NCI-H345 treated with DMSO at 0.1 percent for 48 hours (cell line): Measurements from ENCODE around the gene SKI.

Experiments
- DNase-seq: peaks from one replicate; lab custom pipeline; 2025; ENCODE audit not compliant: unreplicated experiment; lab: John Stamatoyannopoulos, UW

SKI gene

DNA sequence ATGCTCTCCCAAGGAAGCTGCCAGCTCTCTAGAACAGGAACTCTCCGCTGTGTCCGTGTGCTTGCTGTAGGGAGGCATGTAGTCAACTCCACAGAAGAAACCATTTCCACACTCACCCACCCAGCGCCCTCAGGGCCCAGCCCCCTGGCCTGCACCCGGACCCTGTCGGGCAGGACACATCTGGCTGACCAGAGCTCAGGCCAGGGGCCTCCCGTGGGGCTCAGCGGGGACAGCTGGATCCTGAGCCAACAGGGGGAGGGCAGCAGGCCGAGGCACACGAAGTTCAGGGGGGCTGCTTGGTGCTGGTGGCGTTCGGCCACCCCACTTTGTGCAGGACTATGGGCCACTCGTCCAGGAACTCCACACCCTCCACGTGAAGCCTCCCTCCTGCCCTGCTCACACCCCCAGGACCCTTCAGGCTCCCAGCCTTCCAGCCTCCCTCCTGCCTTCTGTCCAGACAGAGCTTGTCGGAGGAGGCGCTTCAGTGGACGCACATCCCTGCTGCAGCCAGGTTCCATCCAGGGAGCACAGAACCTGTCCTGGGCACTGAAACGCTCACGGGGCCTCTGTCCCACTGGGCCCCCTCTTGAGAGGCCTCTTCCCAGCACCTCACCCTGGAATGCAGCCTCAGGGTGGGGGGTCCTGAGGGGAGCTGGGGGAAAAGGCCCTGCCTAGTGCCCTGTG is 18.6 kb upstream of the SKI start:
- DNase-seq: no peak

DNA sequence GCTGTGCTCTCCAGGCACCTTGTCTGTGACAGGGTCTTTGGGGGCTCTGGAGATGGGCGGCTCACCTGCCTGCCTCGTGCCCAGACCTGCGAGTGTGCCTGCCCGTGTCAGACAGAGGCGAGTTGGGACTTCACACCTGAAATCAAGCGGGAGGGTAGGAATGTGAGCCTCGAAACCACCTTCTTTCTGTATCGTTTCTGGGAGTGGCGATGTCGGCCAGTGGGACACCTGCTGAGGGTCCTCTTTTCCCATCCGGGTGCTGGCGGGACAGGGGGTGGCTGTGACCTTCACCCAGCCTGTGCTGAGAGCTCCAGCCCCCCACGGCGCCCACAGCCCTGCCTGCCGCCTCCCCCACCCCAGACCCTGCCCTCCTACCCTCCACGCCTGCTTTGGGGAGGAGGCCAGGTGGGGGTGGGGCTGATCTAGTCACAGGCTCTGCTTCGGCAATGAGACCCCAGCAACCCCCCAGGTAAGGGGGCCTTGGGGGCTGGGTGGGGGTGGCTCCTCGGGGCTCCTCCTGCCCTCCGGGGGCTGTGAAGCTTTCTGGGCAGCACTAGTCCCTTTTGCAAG is 17.9 kb upstream of the SKI start:
- no peak for DNase-seq

DNA sequence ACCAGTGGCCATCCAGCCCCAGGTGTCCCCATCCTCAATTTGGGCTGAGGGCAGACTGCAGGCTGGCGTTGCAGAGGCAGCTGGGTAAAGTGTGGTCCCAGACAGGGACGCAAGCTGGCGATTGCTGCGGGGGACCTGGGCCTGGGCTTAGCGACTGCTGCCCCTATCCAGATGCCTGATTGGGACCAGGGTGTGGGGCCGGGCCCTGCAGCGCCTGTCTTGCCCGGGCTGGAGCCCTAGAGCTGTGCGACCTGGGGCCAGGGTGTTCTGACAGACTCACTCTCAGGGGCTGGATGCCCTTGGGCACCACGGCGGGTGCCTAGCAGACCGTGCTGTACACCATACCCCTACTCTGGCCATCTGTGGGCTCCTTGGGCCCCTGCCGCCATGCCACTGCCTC is 17.3 kb upstream of the SKI start:
- no peak for DNase-seq

DNA sequence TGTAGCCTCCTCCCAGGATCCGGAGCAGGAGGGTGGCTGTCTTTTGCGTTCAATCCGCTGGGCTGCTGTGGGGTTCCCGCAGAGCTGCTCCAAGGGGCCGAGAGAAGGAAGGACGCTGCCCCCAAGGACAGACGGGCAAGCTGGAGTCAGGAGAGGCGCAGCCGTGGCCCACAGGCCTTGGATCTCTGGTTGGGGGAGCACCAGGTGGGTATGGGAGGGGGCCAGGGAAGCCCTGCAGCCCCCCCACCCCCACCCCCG is 15.9 kb upstream of the SKI start:
- DNase-seq: no peak

DNA sequence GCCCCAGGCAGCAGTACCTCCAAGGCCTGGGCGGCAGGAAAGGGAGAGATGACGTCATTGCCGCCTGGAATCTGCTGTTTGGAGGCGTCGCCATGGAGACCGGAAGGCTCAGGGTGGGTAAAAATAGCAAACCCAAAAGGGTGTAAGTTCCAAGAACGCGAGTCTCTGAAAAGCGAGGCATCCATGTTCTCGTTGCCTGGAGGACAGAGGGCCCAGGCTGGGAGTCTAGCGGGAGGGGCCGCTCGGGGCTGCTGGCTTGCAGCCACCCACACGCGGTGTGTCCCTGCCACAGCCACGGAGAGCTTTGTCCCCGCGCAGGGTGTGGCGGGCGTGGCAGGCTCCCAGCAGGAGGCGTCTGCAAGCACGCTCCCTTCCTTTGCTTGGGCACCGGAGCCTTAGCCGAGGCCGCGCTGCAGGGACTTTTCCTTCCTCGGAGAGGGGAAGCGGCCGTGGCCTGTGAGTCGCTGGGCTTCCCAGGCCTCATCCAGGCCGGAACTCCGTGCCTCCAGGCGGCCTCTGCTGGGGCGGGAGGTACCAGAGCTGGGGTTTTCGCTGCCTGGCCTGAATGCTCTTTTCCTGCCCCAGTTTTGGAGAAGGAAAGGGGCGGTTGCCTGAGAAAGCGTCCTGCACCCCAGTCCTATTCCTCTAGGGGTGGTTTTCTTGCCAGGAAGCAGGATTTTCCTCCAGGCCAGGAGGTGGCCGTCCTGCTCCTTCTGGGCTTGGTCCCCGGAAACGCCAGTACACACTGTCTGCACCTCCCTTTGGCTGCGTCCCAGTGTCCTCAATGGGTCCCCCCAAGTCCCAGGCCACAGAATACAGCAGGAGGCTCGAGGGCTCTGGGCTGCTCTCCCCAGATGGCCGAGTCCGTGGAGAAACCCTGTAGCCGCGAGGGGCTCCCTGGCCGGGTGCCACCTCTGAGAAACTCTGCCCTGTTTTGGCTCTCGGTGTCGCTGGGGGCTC is 15.3 kb upstream of the SKI start:
- DNase-seq: no peak

DNA sequence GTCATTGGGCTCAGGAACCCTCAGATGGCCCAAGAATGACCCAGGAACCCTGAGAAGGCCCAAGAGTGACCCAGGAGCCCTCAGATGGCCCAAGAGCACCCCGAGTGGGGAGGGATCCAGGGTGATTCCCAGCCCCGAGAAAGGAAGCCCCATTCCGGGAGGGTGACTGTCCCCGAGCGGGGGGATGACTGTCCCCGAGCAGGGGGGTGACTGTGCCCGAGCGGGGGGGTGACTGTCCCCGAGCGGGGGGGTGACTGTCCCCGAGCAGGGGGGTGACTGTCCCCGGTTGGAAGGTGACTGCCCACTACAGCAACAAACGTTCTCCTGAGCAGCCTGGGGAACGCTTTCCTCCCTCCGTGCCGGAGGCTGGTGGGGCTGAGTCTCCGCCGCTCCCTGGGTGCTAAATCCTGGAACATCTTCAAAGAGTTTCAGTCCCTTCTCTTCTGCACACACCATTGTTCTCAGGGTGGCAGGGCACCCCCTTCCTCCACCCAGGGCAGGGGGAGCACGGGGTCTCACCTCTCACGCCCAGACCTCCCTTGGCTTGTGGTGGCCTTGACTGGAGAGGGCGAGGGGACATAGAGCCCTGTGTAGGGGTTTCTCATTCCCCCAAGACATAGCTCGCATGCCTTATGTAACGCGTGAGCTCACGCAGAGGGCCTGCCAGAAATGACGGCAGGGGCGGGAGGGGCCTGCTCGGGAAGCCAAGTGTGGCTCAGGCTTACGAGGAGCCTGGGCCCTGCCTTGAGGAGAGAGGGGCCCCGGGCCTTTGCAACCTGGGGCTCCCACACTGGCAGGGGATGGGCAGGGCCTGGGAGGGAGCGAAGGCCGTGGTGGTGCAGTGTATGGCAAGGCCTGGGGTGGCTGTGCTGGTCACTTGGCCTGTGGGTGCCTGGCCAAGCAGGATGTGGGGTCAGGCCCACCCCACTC is 14.3 kb upstream of the SKI start:
- DNase-seq: no peak

DNA sequence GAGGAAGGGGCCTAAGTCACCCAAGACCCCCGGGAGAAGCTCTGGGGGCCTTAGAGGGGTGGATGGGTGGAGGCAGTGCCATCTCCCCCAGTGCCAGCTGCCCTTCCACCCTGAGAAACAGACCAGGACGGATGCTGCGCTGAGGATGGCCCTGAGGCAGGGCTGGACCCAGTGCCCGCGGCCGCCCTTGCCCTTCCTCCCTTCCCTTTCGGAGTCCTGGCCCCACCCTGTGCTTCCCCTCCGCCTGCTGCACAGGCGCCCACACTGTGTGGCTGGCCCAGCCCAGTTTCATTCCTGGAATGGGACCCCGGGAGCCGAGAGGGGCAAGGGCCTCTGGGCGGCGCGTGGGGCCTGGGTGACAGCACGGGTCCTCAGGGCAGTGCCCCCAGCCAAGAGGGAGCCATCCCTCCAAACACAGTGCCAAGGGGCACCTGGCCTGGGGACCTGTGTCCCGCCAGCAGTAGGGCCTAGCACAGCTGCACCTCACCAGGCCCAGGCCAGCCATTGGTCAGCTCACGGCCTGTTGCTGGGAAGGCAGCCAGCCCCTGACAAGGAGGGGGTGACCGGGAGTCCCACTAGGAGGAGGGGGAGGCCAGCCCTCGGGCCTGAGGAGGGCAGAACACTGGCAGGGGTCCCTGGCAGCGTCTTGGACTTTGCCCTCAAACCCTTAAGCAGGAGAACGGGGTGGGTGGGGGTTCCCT is 13.4 kb upstream of the SKI start:
- DNase-seq: no peak

DNA sequence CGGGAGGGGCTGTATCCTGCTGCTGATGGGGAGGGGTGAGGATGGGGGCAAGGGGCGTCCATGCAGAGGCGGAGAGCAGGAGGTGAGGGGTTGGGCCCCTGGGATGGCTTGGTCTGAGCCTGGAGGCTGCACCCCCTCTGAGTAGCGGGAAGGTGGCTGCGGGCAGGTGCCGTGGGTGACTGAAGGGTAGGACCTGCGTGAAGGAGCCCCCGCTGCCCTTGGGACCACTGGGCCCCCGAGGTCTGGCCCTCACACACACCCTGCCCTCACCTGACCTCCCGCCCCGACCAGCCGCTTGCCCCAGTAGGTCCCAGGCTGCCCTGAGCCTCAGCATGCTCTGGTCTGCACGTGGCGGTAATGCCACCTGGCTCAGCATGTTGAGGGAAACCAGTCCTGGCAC is 12.8 kb upstream of the SKI start:
- DNase-seq: no peak

DNA sequence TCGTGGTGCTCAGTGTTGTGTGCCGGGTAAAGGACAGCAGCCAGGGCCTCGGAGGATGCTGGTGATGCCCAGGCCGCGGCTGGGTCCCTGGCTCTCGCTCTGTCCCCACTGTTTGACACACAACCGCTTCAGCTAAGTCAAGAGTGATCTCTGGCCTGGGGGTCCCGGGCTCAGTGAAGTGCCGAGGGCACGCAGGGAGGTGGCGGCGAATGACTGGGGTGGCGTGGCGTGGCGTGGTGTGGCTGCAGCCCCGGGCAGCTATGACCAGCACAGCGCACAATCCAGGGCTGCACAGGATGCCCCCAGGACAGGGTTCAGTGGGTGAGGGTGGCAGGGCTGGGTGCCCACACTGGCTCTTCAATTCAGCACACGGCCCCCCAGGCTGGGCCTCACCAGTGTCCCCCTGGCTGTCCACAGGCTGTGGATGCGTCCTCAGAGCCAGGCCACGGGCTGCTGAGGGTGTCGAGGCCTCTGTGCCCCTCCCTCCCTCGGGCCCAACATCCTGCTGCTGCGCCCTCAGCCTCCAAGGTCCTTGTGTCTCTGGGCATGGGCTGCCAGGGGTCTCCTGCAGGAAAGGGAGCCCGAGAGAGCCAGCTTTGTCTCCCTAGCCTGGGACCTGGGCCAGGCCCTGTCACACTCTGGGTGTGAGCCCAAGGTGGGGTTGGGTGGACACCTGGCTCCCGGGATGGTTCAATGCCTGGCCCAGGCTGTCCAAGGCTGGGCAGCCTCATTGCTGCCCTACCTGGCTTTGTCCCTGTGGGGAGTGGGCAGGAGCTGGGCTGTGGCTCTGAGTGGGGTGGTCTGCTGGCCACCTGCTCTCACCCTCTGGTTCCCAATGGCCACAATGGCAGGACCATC is 12.0 kb upstream of the SKI start:
- DNase-seq: no peak

DNA sequence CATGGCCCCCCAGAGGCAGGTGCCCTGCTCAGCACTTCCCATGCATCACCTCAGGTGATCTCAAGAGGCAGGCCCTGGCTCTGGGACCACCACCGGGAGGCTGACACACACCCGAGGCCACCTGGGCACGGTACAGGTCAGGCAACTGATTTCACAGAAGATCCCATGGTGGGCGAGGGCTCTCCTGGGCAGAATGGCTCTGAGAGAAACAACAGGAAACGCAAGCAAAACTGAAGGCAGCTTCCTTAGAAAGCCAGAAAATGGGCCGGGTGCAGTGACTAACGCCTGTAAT is 11.4 kb upstream of the SKI start:
- no peak for DNase-seq

DNA sequence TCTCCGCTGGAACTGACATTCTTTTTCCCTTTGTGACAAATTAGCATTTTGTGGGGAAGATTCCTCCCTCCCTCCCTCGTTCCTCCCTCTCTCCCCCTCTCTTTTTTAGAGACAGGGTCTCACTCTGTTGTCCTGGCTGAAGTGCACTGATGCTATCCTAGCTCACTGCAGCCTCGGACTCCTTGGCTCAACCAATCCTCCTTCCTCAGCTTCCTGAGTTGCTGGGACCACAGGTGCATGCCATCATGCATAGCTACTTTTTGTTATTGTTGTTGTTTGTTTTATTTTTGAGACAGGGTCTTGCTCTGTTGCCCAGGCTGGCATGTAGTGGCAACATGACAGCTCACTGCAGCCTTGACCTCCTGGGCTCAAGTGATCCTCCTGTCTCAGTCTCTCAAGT is 6.8 kb upstream of the SKI start:
- no peak for DNase-seq

DNA sequence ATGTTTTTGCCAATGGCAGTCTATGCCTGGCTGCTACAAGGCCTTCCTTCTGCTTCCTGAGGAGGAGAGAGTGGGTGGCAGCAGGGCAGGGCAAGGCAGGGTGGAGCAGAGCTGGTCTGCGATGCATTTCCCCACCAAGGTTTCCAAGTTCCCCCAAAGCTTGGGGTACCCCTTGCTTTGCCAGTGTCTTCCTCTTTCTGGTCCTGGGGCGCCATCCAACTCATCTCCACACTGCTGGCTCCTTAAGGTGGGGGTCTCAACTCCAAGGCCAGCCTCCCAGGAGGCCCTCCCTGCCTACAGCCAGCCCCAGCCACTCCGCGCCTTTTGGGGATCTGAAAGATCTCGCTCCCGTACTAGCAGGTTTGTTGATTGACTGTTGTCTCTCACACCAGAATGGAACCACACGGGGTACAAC is 3.9 kb upstream of the SKI start:
- no peak for DNase-seq

DNA sequence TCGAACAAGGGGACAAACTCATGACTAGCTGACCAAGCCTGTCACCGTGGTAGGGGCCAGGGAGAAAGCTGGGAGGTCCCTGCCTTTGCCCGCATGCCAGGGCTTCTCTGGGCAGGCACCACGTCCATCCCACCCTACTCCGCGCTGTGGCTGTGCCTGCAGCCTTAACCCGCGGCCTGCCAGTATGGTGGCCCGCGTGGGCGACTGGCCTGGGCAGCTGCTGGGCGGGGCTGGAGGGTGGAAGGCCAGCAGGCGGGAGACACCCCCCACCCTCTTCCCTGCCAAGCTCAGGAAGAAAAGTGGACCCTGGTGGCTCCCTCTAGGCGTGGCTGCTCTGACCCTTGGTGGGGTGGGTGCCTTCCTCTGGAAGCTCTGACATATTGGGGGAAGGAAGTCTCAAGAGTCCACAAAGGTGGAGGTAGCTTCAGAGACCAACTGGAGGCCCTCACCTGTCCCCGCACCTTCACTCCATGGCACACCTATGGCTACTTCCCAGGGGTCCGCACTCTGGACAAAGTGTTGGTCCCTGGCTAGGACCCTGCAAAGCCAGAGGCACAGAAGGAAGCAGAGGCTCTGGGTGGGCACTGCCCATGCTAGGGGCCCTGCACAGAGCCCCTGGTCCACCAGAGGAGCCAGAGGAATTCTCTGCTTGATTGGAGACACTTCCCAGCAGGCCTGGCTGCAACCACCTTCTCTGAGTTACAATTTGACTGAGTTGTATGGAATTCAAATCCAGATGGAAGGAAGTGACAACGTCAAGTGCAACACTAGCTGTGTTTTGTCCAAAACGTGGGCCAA is 3.3 kb upstream of the SKI start:
- no peak for DNase-seq

DNA sequence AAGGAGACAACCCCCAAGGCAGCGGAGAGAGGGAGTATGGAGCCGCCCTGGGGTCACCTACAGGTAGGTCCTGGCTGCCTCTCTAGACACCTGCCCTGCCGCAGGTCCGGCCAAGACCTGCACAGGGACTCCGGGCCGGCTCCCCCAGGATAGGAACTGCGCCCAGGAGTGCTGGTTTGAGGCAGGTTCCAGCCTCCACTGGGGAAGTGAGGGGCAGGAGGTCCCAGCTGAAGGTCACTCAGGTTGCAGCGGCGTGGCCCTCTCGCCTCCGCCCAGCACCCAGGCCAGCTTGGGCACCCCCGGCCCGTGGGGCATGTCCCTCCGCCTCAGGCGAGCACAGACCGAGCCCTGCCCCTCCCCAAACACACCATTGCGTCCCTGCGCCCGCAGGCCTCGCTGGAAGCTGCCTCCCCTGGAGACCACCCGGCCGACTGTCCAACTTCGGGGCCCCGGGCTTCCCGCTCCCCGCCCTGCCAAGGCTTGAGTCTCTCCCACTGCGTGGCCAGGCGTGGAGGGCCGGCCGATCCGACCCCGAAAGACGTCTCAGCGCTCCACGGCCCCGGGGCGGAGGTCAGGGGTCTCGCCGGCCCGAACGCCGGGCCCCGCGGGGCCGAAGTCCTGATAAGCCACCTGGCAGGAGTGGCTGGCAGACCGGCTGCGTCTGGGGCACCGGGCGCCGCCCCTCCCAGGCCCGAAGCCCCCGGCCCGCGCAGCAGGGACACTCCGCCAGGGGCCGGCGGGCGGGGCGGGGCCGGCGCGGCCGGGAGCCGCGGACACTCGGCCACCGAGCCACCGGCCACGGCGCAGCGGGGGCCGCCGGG is 1.4 kb upstream of the SKI start:
- DNase-seq: no peak

DNA sequence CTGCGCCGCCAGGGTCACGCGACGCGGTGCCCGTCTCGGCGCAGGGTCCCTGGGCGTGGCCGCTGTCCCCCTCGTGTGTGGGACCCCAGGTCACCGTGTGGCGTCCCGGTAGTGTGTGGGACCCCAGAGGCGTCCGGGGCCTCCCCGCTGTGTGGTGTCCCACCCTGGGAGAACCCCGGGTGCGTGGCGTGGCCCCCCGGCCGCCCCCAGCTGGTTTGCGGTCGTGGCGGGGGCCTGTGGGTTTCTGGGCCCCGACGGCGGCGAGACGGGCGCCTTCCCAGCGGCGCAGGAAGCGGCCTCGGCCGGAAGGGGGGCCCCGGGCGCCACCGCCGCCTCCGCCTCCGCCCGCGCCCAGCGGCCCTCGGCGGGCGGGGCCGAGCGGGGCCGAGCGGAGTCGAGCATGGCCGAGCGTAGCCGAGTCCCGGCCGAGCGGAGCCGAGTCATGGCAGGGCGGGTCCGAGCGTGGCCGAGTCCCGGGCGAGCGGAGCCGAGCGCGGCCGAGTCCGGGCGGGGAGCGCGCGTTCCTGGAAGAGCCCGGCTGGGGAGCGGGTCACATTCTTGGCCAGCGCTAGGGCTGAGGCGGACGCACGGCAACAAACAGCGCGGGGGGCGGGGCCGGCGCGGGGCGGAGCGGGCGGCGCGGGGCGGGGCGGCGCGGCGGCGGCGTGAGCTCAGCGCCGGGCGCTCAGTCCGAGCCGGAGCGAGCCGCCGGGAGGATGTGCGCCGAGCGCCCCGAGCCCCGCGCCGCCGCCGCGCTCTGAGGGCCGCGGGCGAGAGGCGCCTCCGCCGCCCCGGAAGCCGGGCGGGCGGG is 568 bp upstream of the SKI start:
- peak; percentile 91 for DNase-seq

DNA sequence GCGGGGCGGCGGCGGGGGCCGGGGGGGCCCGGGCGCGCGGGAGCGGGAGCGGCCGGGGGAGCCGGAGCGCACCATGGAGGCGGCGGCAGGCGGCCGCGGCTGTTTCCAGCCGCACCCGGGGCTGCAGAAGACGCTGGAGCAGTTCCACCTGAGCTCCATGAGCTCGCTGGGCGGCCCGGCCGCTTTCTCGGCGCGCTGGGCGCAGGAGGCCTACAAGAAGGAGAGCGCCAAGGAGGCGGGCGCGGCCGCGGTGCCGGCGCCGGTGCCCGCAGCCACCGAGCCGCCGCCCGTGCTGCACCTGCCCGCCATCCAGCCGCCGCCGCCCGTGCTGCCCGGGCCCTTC is 546 bp downstream of the SKI start:
- no peak for DNase-seq

DNA sequence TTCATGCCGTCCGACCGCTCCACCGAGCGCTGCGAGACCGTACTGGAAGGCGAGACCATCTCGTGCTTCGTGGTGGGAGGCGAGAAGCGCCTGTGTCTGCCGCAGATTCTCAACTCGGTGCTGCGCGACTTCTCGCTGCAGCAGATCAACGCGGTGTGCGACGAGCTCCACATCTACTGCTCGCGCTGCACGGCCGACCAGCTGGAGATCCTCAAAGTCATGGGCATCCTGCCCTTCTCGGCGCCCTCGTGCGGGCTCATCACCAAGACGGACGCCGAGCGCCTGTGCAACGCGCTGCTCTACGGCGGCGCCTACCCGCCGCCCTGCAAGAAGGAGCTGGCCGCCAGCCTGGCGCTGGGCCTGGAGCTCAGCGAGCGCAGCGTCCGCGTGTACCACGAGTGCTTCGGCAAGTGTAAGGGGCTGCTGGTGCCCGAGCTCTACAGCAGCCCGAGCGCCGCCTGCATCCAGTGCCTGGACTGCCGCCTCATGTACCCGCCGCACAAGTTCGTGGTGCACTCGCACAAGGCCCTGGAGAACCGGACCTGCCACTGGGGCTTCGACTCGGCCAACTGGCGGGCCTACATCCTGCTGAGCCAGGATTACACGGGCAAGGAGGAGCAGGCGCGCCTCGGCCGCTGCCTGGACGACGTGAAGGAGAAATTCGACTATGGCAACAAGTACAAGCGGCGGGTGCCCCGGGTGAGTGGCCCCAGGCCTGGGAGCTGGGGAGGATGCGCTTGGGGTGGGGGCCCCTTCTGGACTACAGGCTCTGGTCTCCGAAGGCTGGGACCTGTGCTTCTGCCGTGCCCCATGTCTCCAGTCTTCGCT is 1.1 kb downstream of the SKI start:
- no peak for DNase-seq
